Panc1 (cell line): ENCODE measurements around the gene ASAP2. TPM values are rescaled to one million over a fixed set of nuclear protein-coding genes. Genes with fewer than 3 reads are reported as not detected.

Source experiments
- ATAC-seq: fragments of 200-7000 bp; cut with Tn5 transposase; 2 replicates; pipeline ENCODE4 v1.9.1; 2020; ENCODE audit warnings: mild to moderate bottlenecking, moderate library complexity
- BruUV-seq: library from RNA; stranded (reverse); fragments of 400-500 nt; replicated peaks from 2 replicates; lab custom pipeline; 2021; lab: Mats Ljungman, UMichigan
- CTCF ChIA-PET: fragments of 300-600 bp; sonication (Branson Sonifier 250); formaldehyde crosslinking; loops from one replicate; lab custom pipeline; 2022; ENCODE audit warnings: antibody characterized with exemption; lab: Charles Lee
- POLR2A ChIA-PET: fragments of 300-600 bp; sonication (Branson Sonifier 250); formaldehyde crosslinking; loops from one replicate; lab custom pipeline; 2022; ENCODE audit warnings: antibody characterized with exemption; lab: Charles Lee
- DNase-seq: peaks from one replicate; pipeline ENCODE4 v3.0.0-alpha.2; 2010; ENCODE audit warnings: low read depth, low spot score
- H3K27ac ChIP-seq: 2 replicates; pipeline ENCODE4 v1.5.1; 2011; ENCODE audit warnings: mild to moderate bottlenecking, low read length, inconsistent platforms
- H3K27me3 ChIP-seq: fragments of 200-500 bp; sonication (Bioruptor generic); 2 replicates; pipeline ENCODE4 v1.6.0; 2014; ENCODE audit warnings: low read length, inconsistent platforms; ENCODE audit not compliant: control insufficient read depth, insufficient read depth
- H3K36me3 ChIP-seq: fragments of 200-500 bp; sonication (Bioruptor generic); 2 replicates; pipeline ENCODE4 v1.5.1; 2014; ENCODE audit warnings: inconsistent platforms, mild to moderate bottlenecking, low read length, moderate library complexity; ENCODE audit not compliant: control insufficient read depth, insufficient read depth
- H3K4me1 ChIP-seq: 2 replicates; pipeline ENCODE4 v1.5.1; 2011; ENCODE audit warnings: inconsistent platforms, mild to moderate bottlenecking, low read length, moderate library complexity; ENCODE audit not compliant: control insufficient read depth, insufficient read depth
- H3K4me3 ChIP-seq, 2 experiments: 2 replicates each; pipeline ENCODE4 v1.5.1; 2011 to 2012; ENCODE audit warnings: low read depth in 2 of 2, low read length in 2 of 2, mild to moderate bottlenecking in 2 of 2, inconsistent platforms in 1 of 2, moderate library complexity in 1 of 2
- H3K9me3 ChIP-seq: fragments of 200-500 bp; sonication (Bioruptor generic); 2 replicates; pipeline ENCODE4 v1.5.1; 2014; ENCODE audit warnings: low read depth, mild to moderate bottlenecking, inconsistent platforms, low read length, moderate library complexity; ENCODE audit not compliant: control insufficient read depth, insufficient read depth
- CTCF ChIP-seq: fragments of 450-650 bp; IDR thresholded peaks from 2 replicates; pipeline ENCODE4 v1.5.1; 2017; ENCODE audit warnings: mild to moderate bottlenecking
- POLR2AphosphoS5 ChIP-seq: IDR thresholded peaks from 2 replicates; pipeline ENCODE4 v1.6.1; 2012; ENCODE audit warnings: mild to moderate bottlenecking, low read depth, low read length, moderate library complexity
- SIN3A ChIP-seq: IDR thresholded peaks from 2 replicates; pipeline ENCODE4 v1.6.1; 2012; ENCODE audit warnings: low read depth, mild to moderate bottlenecking, low read length, moderate library complexity, borderline replicate concordance; ENCODE audit not compliant: insufficient read depth
- TCF7L2 ChIP-seq: IDR thresholded peaks from 2 replicates; pipeline ENCODE4 v1.6.1; 2011; ENCODE audit warnings: mild to moderate bottlenecking, low read depth, low read length, inconsistent platforms
- in situ Hi-C: cut with HindIII; loops from 2 replicates; pipeline ENCODE4 v1.10.0; 2016; ENCODE audit warnings: low sequenced_read_pairs, low pct_unique_long_range_greater_than_20kb
- intact Hi-C: fragments of 100-400 bp; cut with micrococcal nuclease; formaldehyde crosslinking; loops from one replicate; pipeline ENCODE4 v1.10.0; 2022; ENCODE audit not compliant: unreplicated experiment
- total RNA-seq: library from RNA; stranded (reverse); gene quantifications from one replicate; pipeline ENCODE4 v1.2.1, GENCODE V29; 2021; ENCODE audit not compliant: unreplicated experiment
- TF ChIP-seq, protein P1 (sequence below), 2 experiments: IDR thresholded peaks; 2 replicates each; pipeline ENCODE4 v1.6.1; 2011 to 2012; ENCODE audit warnings: low read depth in 2 of 2, control low read depth in 1 of 2, low read length in 1 of 2, mild to moderate bottlenecking in 1 of 2, moderate library complexity in 1 of 2; ENCODE audit not compliant: insufficient read depth in 1 of 2

Gene ASAP2
- total RNA-seq, 1 experiment from 2014 or later, result 107 TPM

- POLR2A ChIA-PET, result no interaction called here
- Histone ChIP-seq H3K9me3 (no peaks in the 10 kb centered on the region), H3K4me3 (no peak overlapping the region), H3K4me1 (peaks cover 6% of the 10 kb centered on the region; the same call in 1 of the 2 replicates), H3K27ac (no peak overlapping the region), H3K36me3 (no peaks in the 10 kb centered on the region), H3K27me3 (no peaks in the 10 kb centered on the region)
- intact Hi-C loops, result no loop called here
- in situ Hi-C loops, result no loop called here
- CTCF ChIA-PET, result no interaction called here
- ATAC-seq (no peak), DNase-seq (no peak)
- TF ChIP-seq CTCF (no peak), TCF7L2 (no peak), SIN3A (no peak), POLR2AphosphoS5 (no peak)
- TF ChIP-seq, protein P1, sequence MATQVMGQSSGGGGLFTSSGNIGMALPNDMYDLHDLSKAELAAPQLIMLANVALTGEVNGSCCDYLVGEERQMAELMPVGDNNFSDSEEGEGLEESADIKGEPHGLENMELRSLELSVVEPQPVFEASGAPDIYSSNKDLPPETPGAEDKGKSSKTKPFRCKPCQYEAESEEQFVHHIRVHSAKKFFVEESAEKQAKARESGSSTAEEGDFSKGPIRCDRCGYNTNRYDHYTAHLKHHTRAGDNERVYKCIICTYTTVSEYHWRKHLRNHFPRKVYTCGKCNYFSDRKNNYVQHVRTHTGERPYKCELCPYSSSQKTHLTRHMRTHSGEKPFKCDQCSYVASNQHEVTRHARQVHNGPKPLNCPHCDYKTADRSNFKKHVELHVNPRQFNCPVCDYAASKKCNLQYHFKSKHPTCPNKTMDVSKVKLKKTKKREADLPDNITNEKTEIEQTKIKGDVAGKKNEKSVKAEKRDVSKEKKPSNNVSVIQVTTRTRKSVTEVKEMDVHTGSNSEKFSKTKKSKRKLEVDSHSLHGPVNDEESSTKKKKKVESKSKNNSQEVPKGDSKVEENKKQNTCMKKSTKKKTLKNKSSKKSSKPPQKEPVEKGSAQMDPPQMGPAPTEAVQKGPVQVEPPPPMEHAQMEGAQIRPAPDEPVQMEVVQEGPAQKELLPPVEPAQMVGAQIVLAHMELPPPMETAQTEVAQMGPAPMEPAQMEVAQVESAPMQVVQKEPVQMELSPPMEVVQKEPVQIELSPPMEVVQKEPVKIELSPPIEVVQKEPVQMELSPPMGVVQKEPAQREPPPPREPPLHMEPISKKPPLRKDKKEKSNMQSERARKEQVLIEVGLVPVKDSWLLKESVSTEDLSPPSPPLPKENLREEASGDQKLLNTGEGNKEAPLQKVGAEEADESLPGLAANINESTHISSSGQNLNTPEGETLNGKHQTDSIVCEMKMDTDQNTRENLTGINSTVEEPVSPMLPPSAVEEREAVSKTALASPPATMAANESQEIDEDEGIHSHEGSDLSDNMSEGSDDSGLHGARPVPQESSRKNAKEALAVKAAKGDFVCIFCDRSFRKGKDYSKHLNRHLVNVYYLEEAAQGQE (IDR thresholded peaks at IDR 0.05; ENCODE audit: insufficient read depth in 1 of 2, low read depth in 2 of 2, low read length in 1 of 2), result no peak
- BruUV-seq, result no TSS peak
These were observed 12.3 kb upstream of the ASAP2 start for GRCh38 chr2:9194352-9194751.

GRCh38 chr2:9196637-9197036 is 10.0 kb upstream of the ASAP2 start:
- no peak for ATAC-seq
- BruUV-seq, result no TSS peak
- no peak for DNase-seq
- CTCF ChIA-PET, result no interaction called here
- H3K9me3 ChIP-seq, result no peaks in the 10 kb centered on the region
- POLR2A ChIA-PET, result no interaction called here
- no peaks in the 10 kb centered on the region for H3K27me3 ChIP-seq
- in situ Hi-C loops (no loop called here), intact Hi-C loops (no loop called here)
- H3K4me3 ChIP-seq, result no peak overlapping the region
- TF ChIP-seq POLR2AphosphoS5, result no peak
- TF ChIP-seq SIN3A, result no peak
- no peak for TF ChIP-seq TCF7L2
- no peak for TF ChIP-seq CTCF
- TF ChIP-seq, protein P1 (IDR thresholded peaks at IDR 0.05; ENCODE audit: insufficient read depth in 1 of 2, low read depth in 2 of 2, low read length in 1 of 2), result no peak
- no peak overlapping the region for H3K27ac ChIP-seq
- no peaks in the 10 kb centered on the region for H3K36me3 ChIP-seq
- no peaks in the 10 kb centered on the region for H3K4me1 ChIP-seq
